CD4-positive, CD25-positive, alpha-beta regulatory T cell (primary cell): ENCODE measurements around the gene MSANTD2. TPM values are rescaled to one million over a fixed set of nuclear protein-coding genes. Genes with fewer than 3 reads are reported as not detected.

ENCODE experiments used
- ATAC-seq, 2 donors: fragments of 150-1000 bp; cut with Tn5 transposase; one replicate each; pipeline ENCODE4 v1.10.0; 2021; ENCODE audit warnings: low read depth in 2 of 2, moderate number of reproducible peaks in 2 of 2, moderate library complexity in 1 of 2
- DNase-seq, 3 donors: peaks; one replicate each; pipeline versions ENCODE4 v3.0.0 to v3.0.0-alpha.2; 2012 to 2022; ENCODE audit warnings: mixed read lengths in 1 of 3
- H3K27ac ChIP-seq: one replicate; pipeline ENCODE4 v1.7.0; 2013; ENCODE audit warnings: mild to moderate bottlenecking, low read length; ENCODE audit not compliant: insufficient read depth, poor library complexity, severe bottlenecking
- H3K27me3 ChIP-seq: one replicate; pipeline ENCODE4 v1.7.0; 2013; ENCODE audit warnings: low read length; ENCODE audit not compliant: control insufficient read depth, insufficient read depth
- H3K36me3 ChIP-seq: one replicate; pipeline ENCODE4 v1.7.0; 2013; ENCODE audit warnings: mild to moderate bottlenecking, low read length, moderate library complexity; ENCODE audit not compliant: control insufficient read depth, insufficient read depth
- H3K4me1 ChIP-seq: 2 replicates; pipeline ENCODE4 v1.7.0; 2013; ENCODE audit warnings: mild to moderate bottlenecking, low read length; ENCODE audit not compliant: insufficient read depth, control insufficient read depth, poor library complexity, severe bottlenecking
- H3K4me3 ChIP-seq: one replicate; pipeline ENCODE4 v1.7.0; 2013; ENCODE audit warnings: low read depth, mild to moderate bottlenecking, low read length, moderate library complexity
- H3K9me3 ChIP-seq, 2 experiments: 1 replicate in 1 of 2; 2 replicates in 1 of 2; pipeline ENCODE4 v1.7.0; 2013; ENCODE audit warnings: low read length in 2 of 2, mild to moderate bottlenecking in 1 of 2, moderate library complexity in 1 of 2; ENCODE audit not compliant: control insufficient read depth in 2 of 2
- H3K27ac Mint-ChIP-seq, 3 donors: one replicate each; pipeline ENCODE4 v1.8.0; 2020 to 2022; ENCODE audit warnings: mild to moderate bottlenecking in 3 of 3, mixed read lengths in 3 of 3, moderate library complexity in 2 of 3
- H3K27me3 Mint-ChIP-seq: one replicate; pipeline ENCODE4 v1.8.0; 2022; ENCODE audit warnings: mild to moderate bottlenecking, mixed read lengths
- H3K36me3 Mint-ChIP-seq: one replicate; pipeline ENCODE4 v1.8.0; 2020; ENCODE audit warnings: mixed read lengths
- H3K4me1 Mint-ChIP-seq, 4 donors: one replicate each; pipeline ENCODE4 v1.8.0; 2020 to 2022; ENCODE audit warnings: mixed read lengths in 4 of 4, mild to moderate bottlenecking in 1 of 4
- H3K4me3 Mint-ChIP-seq, 4 donors: one replicate each; pipeline ENCODE4 v1.8.0; 2020 to 2022; ENCODE audit warnings: mild to moderate bottlenecking in 4 of 4, mixed read lengths in 4 of 4, moderate library complexity in 3 of 4
- H3K9me3 Mint-ChIP-seq, 7 donors: one replicate each; pipeline ENCODE4 v1.8.0; 2020 to 2022; ENCODE audit warnings: mixed read lengths in 7 of 7, mild to moderate bottlenecking in 3 of 7, moderate library complexity in 2 of 7
- polyA plus RNA-seq, 4 donors: library from polyadenylated mRNA; unstranded; fragments of 300-500 nt; fragmentation: Illumina TruSeq; gene quantifications; one replicate each; pipeline ENCODE4 v1.2.3, GENCODE V29; 2021
- total RNA-seq: library from RNA; stranded (reverse); gene quantifications from one replicate; pipeline ENCODE4 v1.2.3, GENCODE V29; 2022

The MSANTD2 gene
- total and polyA plus RNA-seq, 5 donors from 2014 or later = 1.9 to 10.0 (median 4.2) TPM

DNA sequence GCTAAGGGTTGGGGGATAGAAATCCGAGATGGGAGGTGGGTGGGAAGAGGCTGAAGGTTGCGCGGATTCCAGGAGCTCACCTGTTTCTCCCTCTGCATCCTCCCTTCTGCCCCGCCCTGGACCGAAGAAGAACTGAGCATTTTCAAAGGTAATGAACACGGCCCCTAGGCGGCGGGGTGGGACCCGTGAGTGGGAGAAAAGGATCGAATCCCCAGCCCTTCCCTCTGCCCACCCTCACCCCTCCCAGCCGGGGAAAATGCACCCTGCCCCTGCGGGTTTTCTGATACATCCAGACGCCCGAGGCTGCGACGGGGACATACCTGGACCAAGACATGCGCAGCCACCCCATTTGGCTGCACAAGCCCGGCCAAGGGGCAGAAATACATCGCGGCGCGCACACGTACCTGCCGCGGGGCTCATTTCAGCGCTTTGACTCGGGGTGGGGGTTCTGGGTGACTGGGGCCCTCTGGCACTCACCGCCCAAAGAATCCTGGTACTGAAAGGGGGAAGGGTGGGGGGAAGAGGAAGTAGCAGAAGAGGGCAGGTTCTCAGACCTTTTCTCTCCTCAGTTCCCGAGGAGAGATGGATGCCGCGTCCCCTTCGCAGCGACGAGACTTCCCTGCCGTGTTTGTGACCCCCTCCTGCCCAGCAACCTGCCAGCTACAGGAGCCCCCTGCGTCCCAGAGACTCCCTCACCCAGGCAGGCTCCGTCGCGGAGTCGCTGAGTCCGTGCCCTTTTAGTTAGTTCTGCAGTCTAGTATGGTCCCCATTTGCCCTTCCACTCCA, 54.2 kb downstream of the MSANTD2 start:
- H3K36me3 ChIP-seq = no peaks in the 10 kb centered on the region
- H3K9me3 ChIP-seq = no peaks in the 10 kb centered on the region
- H3K4me3 ChIP-seq = peak overlapping the region; percentile 86
- H3K4me1 ChIP-seq = peaks cover 7% of the 10 kb centered on the region
- ATAC-seq = peak; percentile 12 to 13
- Mint-ChIP-seq H3K9me3 (no peaks in the 10 kb centered on the region), H3K4me1 (peaks cover 0 to 30% (median 3%) of the 10 kb centered on the region in 4 donors), H3K36me3 (no peaks in the 10 kb centered on the region), H3K4me3 (peak overlapping the region; percentile 95 to 100 (median 98)), H3K27ac (peak overlapping the region; percentile 50 to 98 (median 84)), H3K27me3 (peaks cover 18% of the 10 kb centered on the region)
- H3K27me3 ChIP-seq = peaks cover 4% of the 10 kb centered on the region
- H3K27ac ChIP-seq = peak overlapping the region; percentile 45
- peak in 1 of 3 donors; percentile 37 for DNase-seq

DNA sequence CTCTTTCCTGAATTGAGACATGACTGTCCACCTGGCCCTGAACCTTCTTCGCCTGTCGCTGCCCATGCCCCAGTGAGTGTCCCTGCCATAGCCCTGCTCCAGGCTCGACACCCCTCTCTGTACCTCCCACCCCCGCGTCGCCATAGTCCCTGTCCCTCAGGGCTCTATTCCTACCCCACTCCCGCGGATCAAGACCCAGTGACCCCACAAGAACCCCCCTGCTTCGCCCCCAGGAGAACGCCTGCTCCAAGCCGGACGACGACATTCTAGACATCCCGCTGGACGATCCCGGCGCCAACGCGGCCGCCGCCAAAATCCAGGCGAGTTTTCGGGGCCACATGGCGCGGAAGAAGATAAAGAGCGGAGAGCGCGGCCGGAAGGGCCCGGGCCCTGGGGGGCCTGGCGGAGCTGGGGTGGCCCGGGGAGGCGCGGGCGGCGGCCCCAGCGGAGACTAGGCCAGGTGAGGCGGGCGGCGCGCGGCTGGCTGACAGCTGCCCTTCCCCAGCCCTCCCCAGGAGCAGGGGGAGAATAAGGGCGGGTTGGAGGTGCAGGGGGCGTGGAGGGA, 54.9 kb downstream of the MSANTD2 start:
- Histone ChIP-seq H3K4me3 (no peak overlapping the region), H3K4me1 (peaks cover 13% of the 10 kb centered on the region), H3K27ac (no peak overlapping the region), H3K27me3 (peaks cover 7% of the 10 kb centered on the region), H3K36me3 (no peaks in the 10 kb centered on the region), H3K9me3 (no peaks in the 10 kb centered on the region)
- peaks cover 0 to 36% (median 9%) of the 10 kb centered on the region in 4 donors for H3K4me1 Mint-ChIP-seq
- peak overlapping the region in 1 of 3 donors; percentile 77 for H3K27ac Mint-ChIP-seq
- H3K4me3 Mint-ChIP-seq = peak overlapping the region; percentile 64 to 96 (median 70)
- H3K36me3 Mint-ChIP-seq = no peaks in the 10 kb centered on the region
- peaks cover 21% of the 10 kb centered on the region for H3K27me3 Mint-ChIP-seq
- H3K9me3 Mint-ChIP-seq = no peaks in the 10 kb centered on the region
- no peak for ATAC-seq
- DNase-seq = no peak

DNA sequence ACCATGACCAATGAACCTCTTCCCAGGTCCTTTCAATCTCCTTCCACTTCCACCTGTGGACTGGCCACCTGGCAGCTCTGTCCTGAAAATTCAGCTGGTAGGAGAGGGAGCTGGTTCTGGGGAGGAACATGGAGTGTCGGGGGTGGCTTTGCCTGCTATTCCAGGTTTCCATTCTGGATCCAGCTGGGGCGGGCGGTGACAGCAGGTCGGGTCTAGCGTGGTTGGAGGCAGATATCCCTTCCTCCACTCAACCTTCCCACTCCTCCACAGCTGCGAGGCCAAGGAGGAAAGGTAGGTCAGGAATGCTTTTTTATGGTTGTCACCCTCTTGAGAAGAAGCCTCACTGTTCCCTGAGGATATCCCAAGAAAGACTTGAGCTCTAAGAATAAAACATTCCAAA, 57.2 kb downstream of the MSANTD2 start:
- Histone ChIP-seq H3K4me3 (no peak overlapping the region), H3K4me1 (peaks cover 25% of the 10 kb centered on the region), H3K9me3 (no peaks in the 10 kb centered on the region), H3K27me3 (peaks cover 7% of the 10 kb centered on the region), H3K36me3 (no peaks in the 10 kb centered on the region), H3K27ac (no peak overlapping the region)
- DNase-seq = no peak
- Mint-ChIP-seq H3K9me3 (no peaks in the 10 kb centered on the region), H3K36me3 (no peaks in the 10 kb centered on the region), H3K4me3 (peak overlapping the region in 2 of 4 donors; percentile 87 to 96), H3K4me1 (peaks cover 4 to 41% (median 12%) of the 10 kb centered on the region in 4 donors), H3K27me3 (peaks cover 26% of the 10 kb centered on the region), H3K27ac (no peak overlapping the region)
- ATAC-seq = no peak

DNA sequence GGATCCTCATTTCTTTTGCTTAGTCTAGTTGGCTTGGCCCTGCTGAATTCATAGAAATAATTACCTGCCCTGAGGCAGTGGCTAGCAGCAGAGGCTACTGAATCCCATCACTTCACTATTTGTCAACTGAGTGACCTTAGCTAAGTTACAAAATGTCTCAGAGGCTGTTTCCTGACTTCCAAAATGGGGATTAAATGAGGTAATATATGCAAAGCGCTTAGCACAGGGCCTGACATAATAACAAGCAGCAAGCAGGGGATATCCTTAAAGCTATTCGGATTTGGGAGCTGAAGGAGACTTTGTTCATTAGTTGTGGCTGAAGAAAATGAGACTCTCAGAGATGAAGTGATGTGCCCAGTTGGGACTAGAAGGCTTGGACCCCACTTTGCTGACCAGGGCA, 57.7 kb downstream of the MSANTD2 start:
- Histone ChIP-seq H3K27ac (no peak overlapping the region), H3K4me3 (no peak overlapping the region), H3K4me1 (peaks cover 25% of the 10 kb centered on the region), H3K36me3 (no peaks in the 10 kb centered on the region), H3K27me3 (peaks cover 7% of the 10 kb centered on the region), H3K9me3 (no peaks in the 10 kb centered on the region)
- no peak overlapping the region for H3K27ac Mint-ChIP-seq
- no peaks in the 10 kb centered on the region for H3K9me3 Mint-ChIP-seq
- DNase-seq (no peak), ATAC-seq (no peak)
- H3K36me3 Mint-ChIP-seq = no peaks in the 10 kb centered on the region
- H3K27me3 Mint-ChIP-seq = peaks cover 29% of the 10 kb centered on the region
- peaks cover 4 to 41% (median 12%) of the 10 kb centered on the region in 4 donors for H3K4me1 Mint-ChIP-seq
- H3K4me3 Mint-ChIP-seq = peak overlapping the region in 1 of 4 donors; percentile 4

DNA sequence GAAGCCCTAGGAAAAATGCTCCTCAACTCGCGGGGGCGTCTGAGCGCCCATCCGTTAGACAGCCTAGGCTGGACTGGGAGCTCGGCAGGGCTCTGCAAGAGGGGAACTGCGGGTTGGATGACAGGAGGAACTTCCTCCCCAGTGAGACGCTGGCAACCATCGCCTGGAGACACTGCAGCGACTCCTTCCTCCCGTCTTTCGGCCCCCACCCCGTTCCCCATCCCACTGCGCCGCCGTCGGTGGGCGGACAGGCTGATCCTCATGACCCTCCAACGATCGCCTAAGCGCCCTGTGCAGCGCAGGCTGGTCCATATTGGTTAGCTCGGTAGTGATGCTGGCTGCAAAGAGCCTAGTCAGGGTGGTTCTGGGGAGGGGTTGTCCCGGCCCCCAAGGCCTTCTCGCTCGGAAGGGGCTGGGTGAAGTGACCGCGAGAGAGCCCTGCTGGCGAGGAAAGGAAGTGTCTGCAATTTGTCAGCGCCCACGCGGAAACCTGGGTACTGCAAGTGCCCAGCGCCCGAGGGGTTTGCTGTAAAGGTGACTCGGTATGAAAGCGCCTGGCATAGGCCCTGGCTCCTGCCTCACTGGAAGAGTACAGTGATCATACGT, 59.8 kb downstream of the MSANTD2 start:
- peak overlapping the region; percentile 51 for H3K4me3 ChIP-seq
- DNase-seq (peak; percentile 40 to 64 (median 50)), ATAC-seq (peak; percentile 51 to 58)
- Mint-ChIP-seq H3K9me3 (no peaks in the 10 kb centered on the region), H3K27ac (peak overlapping the region in 2 of 3 donors; percentile 54 to 71), H3K36me3 (no peaks in the 10 kb centered on the region), H3K4me3 (peak overlapping the region; percentile 80 to 90 (median 86)), H3K27me3 (peaks cover 31% of the 10 kb centered on the region), H3K4me1 (peaks cover 4 to 31% (median 9%) of the 10 kb centered on the region in 4 donors)
- no peaks in the 10 kb centered on the region for H3K36me3 ChIP-seq
- H3K4me1 ChIP-seq = peaks cover 18% of the 10 kb centered on the region
- no peaks in the 10 kb centered on the region for H3K9me3 ChIP-seq
- peaks cover 7% of the 10 kb centered on the region for H3K27me3 ChIP-seq
- no peak overlapping the region for H3K27ac ChIP-seq

DNA sequence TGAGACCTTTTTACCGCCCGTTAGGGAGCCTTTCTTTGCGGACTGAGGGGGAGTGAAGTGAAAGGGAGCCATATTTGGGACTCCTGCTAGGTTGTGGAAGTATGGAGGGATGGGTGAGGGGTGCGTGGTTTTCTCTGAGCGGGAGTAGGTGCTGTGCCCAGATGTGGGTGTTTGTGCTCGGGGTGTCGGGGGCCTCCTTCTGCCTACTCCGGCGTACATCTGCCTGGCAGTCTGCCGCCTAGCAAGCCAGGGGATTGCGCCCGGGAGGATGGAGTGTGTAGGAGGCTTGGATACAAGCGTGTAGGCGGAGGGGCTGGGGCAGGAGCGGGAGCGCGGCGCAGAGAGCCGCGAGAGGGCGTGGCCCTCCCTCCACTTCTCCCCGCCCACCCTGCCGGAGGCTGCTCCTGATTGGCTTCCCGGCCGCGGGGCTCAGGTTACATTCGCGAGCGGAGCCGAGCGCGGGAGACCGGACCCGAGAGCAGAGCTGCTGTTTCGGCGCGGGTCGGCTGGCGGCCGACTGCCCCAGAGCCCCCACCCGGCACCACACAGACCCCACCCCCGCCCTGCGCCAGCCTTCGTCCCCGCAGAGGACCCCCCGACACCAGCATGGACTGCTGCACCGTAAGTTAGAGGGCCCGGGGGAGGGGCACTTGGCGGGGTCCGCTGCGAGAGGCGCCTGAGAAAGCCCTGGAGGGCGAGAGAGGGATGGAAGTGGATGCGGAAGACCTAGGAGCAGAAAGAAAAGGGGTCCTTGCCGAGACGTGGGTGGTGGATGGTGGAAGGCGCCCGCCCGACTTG, 60.5 kb downstream of the MSANTD2 start, which contains the start of gene NRGN:
TSS of gene NRGN (plus strand) at position 464 of the 798 bp plus-strand sequence. CDS start at position 607, 143 bp downstream.
- H3K27me3 Mint-ChIP-seq = peaks cover 33% of the 10 kb centered on the region
- Histone ChIP-seq H3K9me3 (no peaks in the 10 kb centered on the region), H3K36me3 (no peaks in the 10 kb centered on the region), H3K27ac (no peak within 1 kb of the TSS), H3K4me3 (peak within 1 kb of the TSS; percentile 51), H3K27me3 (peaks cover 7% of the 10 kb centered on the region), H3K4me1 (peaks cover 18% of the 10 kb centered on the region)
- DNase-seq (peak; percentile 74 to 81 (median 77)), ATAC-seq (peak; percentile 90 to 92)
- H3K9me3 Mint-ChIP-seq = no peaks in the 10 kb centered on the region
- H3K4me1 Mint-ChIP-seq = peaks cover 4 to 27% (median 9%) of the 10 kb centered on the region in 4 donors
- H3K27ac Mint-ChIP-seq = peak within 1 kb of the TSS in 2 of 3 donors; percentile 54 to 71
- no peaks in the 10 kb centered on the region for H3K36me3 Mint-ChIP-seq
- H3K4me3 Mint-ChIP-seq = peak within 1 kb of the TSS; percentile 80 to 90 (median 87)
